Stimulated activated CD4-positive, alpha-beta T cell treated with anti-CD3 and anti-CD28 coated beads, Interleukin-2, amount 100 ng/mL, for 24 hours (primary cell): ENCODE data around the gene LSM5.

Experiments
- DNase-seq, 2 donors: peaks; one replicate each; pipeline ENCODE4 v3.0.0-alpha.2; 2020

The LSM5 gene

GRCh38 chr7:32453341-32454011 lies 36.7 kb downstream of the LSM5 start:
- no peak for DNase-seq

DNA sequence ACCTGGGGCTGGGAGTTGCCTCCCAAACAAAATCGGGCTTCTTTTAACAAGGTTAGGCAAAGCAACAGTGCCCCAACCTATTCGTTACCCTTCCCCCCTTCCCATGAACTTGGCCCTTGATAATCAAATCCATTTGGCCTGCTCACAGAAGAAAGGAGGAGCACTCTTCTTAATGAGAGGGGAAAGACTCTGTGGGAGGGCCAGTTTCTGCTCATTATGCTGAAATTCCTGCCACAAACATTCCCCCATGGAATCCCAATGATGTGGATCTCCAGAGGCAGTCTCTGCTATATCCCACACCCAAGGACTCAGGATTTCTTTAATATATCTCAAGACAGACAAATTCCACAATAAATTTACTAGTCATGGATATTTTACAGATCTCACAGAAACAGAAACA lies 43.0 kb downstream of the LSM5 start:
- DNase-seq = no peak

GRCh38 chr7:32436146-32436928 lies 53.8 kb downstream of the LSM5 start:
- no peak for DNase-seq
